Ovary (tissue), 3 donors: Measurements from ENCODE around the gene RBM20.

Source experiments
- EP300 ChIP-seq: sonication (generic); formaldehyde crosslinking; IDR thresholded peaks from one replicate; pipeline ENCODE4 v1.6.1; 2017; ENCODE audit warnings: antibody characterized with exemption
- POLR2A ChIP-seq: fragments of 450-650 bp; IDR thresholded peaks from one replicate; pipeline ENCODE4 v1.6.1; 2017; ENCODE audit warnings: antibody characterized with exemption, mild to moderate bottlenecking, moderate library complexity
- TF ChIP-seq, protein P1 (sequence below), 3 donors: fragments of 450-650 bp in 2 of 3; fragments of 200-600 bp in 1 of 3; IDR thresholded peaks; one replicate each; pipeline versions ENCODE4 v1.5.1 to v1.8.0; 2016 to 2022; ENCODE audit warnings: antibody characterized with exemption in 3 of 3, mild to moderate bottlenecking in 1 of 3
- donor health status: DM: no; HTN: no; CAD: no.

DNA sequence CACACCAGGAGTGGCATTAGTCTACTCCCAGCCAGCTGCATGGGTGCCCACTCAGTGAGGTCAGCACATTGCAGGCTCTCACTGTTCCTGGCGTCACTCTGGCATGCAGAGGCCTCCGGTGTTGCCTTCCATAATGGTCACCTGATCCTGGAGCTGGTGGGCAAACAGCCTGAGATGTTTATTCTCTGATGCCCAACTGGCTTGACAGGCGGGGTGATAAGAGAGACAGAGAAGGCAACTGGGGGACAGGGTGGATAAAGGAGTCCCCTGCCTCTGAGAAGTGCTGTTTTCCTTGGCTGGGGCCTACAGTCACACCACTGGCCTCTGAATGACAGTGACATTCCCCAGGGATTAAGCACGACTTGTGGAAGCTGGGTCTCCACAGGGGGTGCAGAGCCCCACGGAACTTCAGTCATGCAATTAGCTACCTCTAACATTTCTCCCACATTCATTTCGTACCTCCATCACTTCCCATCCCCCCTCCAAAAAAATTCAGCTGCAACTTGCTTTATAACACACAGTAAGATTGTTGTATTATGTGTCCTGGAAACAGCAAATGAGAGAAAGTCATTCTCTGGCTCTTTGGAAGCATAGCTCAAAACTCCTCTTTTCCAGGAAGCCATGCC, 7.1 kb upstream of the RBM20 start:
- TF ChIP-seq, protein P1, sequence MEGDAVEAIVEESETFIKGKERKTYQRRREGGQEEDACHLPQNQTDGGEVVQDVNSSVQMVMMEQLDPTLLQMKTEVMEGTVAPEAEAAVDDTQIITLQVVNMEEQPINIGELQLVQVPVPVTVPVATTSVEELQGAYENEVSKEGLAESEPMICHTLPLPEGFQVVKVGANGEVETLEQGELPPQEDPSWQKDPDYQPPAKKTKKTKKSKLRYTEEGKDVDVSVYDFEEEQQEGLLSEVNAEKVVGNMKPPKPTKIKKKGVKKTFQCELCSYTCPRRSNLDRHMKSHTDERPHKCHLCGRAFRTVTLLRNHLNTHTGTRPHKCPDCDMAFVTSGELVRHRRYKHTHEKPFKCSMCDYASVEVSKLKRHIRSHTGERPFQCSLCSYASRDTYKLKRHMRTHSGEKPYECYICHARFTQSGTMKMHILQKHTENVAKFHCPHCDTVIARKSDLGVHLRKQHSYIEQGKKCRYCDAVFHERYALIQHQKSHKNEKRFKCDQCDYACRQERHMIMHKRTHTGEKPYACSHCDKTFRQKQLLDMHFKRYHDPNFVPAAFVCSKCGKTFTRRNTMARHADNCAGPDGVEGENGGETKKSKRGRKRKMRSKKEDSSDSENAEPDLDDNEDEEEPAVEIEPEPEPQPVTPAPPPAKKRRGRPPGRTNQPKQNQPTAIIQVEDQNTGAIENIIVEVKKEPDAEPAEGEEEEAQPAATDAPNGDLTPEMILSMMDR (IDR thresholded peaks at IDR 0.05) = no peak
- no peak for TF ChIP-seq POLR2A
- no peak for TF ChIP-seq EP300
